H1 (cell line): ENCODE results near the gene CHPT1. TPM values are rescaled to one million over a fixed set of nuclear protein-coding genes. Genes with fewer than 3 reads are reported as not detected.

Experiments used
- CTCF ChIA-PET: fragments of 300-600 bp; sonication (Branson Sonifier 250); formaldehyde crosslinking; loops from one replicate; lab custom pipeline; 2021; ENCODE audit not compliant: partially characterized antibody; lab: Charles Lee
- POLR2A ChIA-PET: fragments of 300-600 bp; sonication (Branson Sonifier 250); formaldehyde crosslinking; loops from one replicate; lab custom pipeline; 2021; ENCODE audit warnings: inconsistent platforms; ENCODE audit not compliant: partially characterized antibody; lab: Charles Lee
- DNase-seq, 2 experiments: peaks; one replicate each; pipeline versions ENCODE4 v3.0.0 to v3.0.0-alpha.2; 2010 to 2022; ENCODE audit warnings: low spot score in 2 of 2, low read depth in 1 of 2, mixed read lengths in 1 of 2
- FAIRE-seq: peaks from 2 replicates; lab custom pipeline; 2011; peaks lifted over from hg19 to GRCh38; lab: Jason Lieb, UNC
- H2AFZ ChIP-seq: 2 replicates; pipeline ENCODE4 v1.8.1; 2012; ENCODE audit warnings: low read length, inconsistent platforms
- H2AK5ac ChIP-seq: 2 replicates; pipeline ENCODE4 v1.6.1; 2013; ENCODE audit warnings: low read depth, low read length
- H2BK120ac ChIP-seq: replicated peaks from 2 replicates; pipeline ENCODE3; 2013; ENCODE audit warnings: low read depth, low read length, inconsistent platforms
- H2BK12ac ChIP-seq: 2 replicates; pipeline ENCODE4 v1.6.1; 2013; ENCODE audit warnings: low read depth, low read length
- H2BK15ac ChIP-seq: 2 replicates; pipeline ENCODE4 v1.6.1; 2013; ENCODE audit warnings: low read length
- H2BK20ac ChIP-seq: 2 replicates; pipeline ENCODE4 v1.6.1; 2013; ENCODE audit warnings: low read length
- H2BK5ac ChIP-seq: 2 replicates; pipeline ENCODE4 v1.6.1; 2013; ENCODE audit warnings: low read depth, low read length
- H3K14ac ChIP-seq: 2 replicates; pipeline ENCODE4 v1.6.1; 2013; ENCODE audit warnings: inconsistent platforms; ENCODE audit not compliant: insufficient read length
- H3K18ac ChIP-seq: 2 replicates; pipeline ENCODE4 v1.6.1; 2013; ENCODE audit warnings: low read length; ENCODE audit errors: extremely low read depth
- H3K23ac ChIP-seq: 2 replicates; pipeline ENCODE4 v1.6.1; 2013; ENCODE audit warnings: inconsistent platforms; ENCODE audit not compliant: insufficient read length
- H3K23me2 ChIP-seq: 2 replicates; pipeline ENCODE4 v1.6.1; 2013; ENCODE audit warnings: low read depth, low read length
- H3K27ac ChIP-seq: 2 replicates; pipeline ENCODE4 v1.6.1; 2011; ENCODE audit warnings: low read depth, low read length, inconsistent platforms
- H3K27me3 ChIP-seq, 4 experiments: replicated peaks in 1 of 4; 1 replicate in 1 of 4; 2 replicates in 3 of 4; pipeline versions ENCODE4 v1.6.1 to v1.8.1; 2011 to 2013; ENCODE audit warnings: low read length in 3 of 4, mild to moderate bottlenecking in 3 of 4, inconsistent platforms in 2 of 4, mixed read lengths in 2 of 4, moderate library complexity in 1 of 4; ENCODE audit not compliant: control insufficient read depth in 3 of 4, insufficient read depth in 3 of 4; ENCODE audit errors: extremely low read depth in 1 of 4
- H3K36me3 ChIP-seq, 4 experiments: 2 replicates each; pipeline versions ENCODE4 v1.6.1 to v1.8.1; 2011 to 2013; ENCODE audit warnings: mild to moderate bottlenecking in 4 of 4, low read length in 3 of 4, moderate library complexity in 2 of 4, control low read depth in 1 of 4, inconsistent platforms in 1 of 4; ENCODE audit not compliant: insufficient read depth in 4 of 4, control insufficient read depth in 2 of 4
- H3K4ac ChIP-seq: replicated peaks from 2 replicates; pipeline ENCODE3; 2013; ENCODE audit warnings: low read length, low read depth, mixed read lengths, inconsistent platforms; ENCODE audit not compliant: insufficient read length
- H3K4me1 ChIP-seq, 4 experiments: replicated peaks in 1 of 4; 1 replicate in 1 of 4; 2 replicates in 3 of 4; pipeline versions ENCODE4 v1.6.1 to v1.8.1; 2011 to 2013; ENCODE audit warnings: low read length in 3 of 4, inconsistent platforms in 2 of 4, mixed read lengths in 1 of 4; ENCODE audit not compliant: insufficient read depth in 4 of 4, control insufficient read depth in 3 of 4
- H3K4me2 ChIP-seq, 2 experiments: 2 replicates each; pipeline versions ENCODE4 v1.6.1 to v1.8.1; 2011 to 2013; ENCODE audit warnings: low read depth in 2 of 2, low read length in 2 of 2, control low read depth in 1 of 2, inconsistent platforms in 1 of 2, mild to moderate bottlenecking in 1 of 2; ENCODE audit not compliant: insufficient read depth in 1 of 2
- H3K4me3 ChIP-seq, 4 experiments: fragments of 200-600, 300-600 bp in 1 of 4; sonication (generic), shearing (Covaris generic), sonication (Bioruptor Twin) in 1 of 4; 2 replicates each; pipeline versions ENCODE4 v1.5.1 to v1.8.1; 2011 to 2016; ENCODE audit warnings: low read length in 4 of 4, low read depth in 3 of 4, control low read depth in 2 of 4, inconsistent platforms in 2 of 4, mild to moderate bottlenecking in 2 of 4, mixed read lengths in 1 of 4, moderate library complexity in 1 of 4; ENCODE audit not compliant: insufficient read depth in 2 of 4; ENCODE audit errors: extremely low read depth in 1 of 4
- H3K56ac ChIP-seq: replicated peaks from 2 replicates; pipeline ENCODE3; 2013; ENCODE audit warnings: low read depth, mild to moderate bottlenecking, mixed read lengths, low read length, inconsistent platforms; ENCODE audit not compliant: insufficient read length
- H3K79me1 ChIP-seq: 2 replicates; pipeline ENCODE4 v1.6.1; 2013; ENCODE audit warnings: low read depth, low read length, control low read depth
- H3K79me2 ChIP-seq, 2 experiments: 2 replicates each; pipeline versions ENCODE4 v1.6.1 to v1.8.1; 2012 to 2013; ENCODE audit warnings: low read length in 2 of 2, mild to moderate bottlenecking in 2 of 2, inconsistent platforms in 1 of 2; ENCODE audit not compliant: insufficient read depth in 2 of 2, control insufficient read depth in 1 of 2
- H3K9ac ChIP-seq, 4 experiments: replicated peaks in 1 of 4; 1 replicate in 1 of 4; 2 replicates in 3 of 4; pipeline versions ENCODE4 v1.6.1 to v1.8.1; 2011 to 2013; ENCODE audit warnings: low read depth in 3 of 4, low read length in 3 of 4, control low read depth in 2 of 4, mild to moderate bottlenecking in 2 of 4, moderate library complexity in 2 of 4, inconsistent platforms in 1 of 4; ENCODE audit errors: extremely low read depth in 1 of 4
- H3K9me3 ChIP-seq, 2 experiments: 2 replicates each; pipeline versions ENCODE4 v1.6.1 to v1.8.1; 2012 to 2013; ENCODE audit warnings: mild to moderate bottlenecking in 2 of 2, moderate library complexity in 2 of 2, control low read depth in 1 of 2, inconsistent platforms in 1 of 2, low read depth in 1 of 2, low read length in 1 of 2, mixed read lengths in 1 of 2; ENCODE audit not compliant: insufficient read depth in 2 of 2
- H4K20me1 ChIP-seq, 2 experiments: replicated peaks in 1 of 2; 2 replicates each; pipeline versions ENCODE3 to v1.8.1; 2011 to 2013; ENCODE audit warnings: inconsistent platforms in 2 of 2, low read length in 2 of 2, mild to moderate bottlenecking in 1 of 2; ENCODE audit not compliant: insufficient read depth in 2 of 2, control insufficient read depth in 1 of 2
- H4K5ac ChIP-seq: 2 replicates; pipeline ENCODE4 v1.6.1; 2013; ENCODE audit warnings: low read length, low read depth, mixed read lengths, inconsistent platforms; ENCODE audit not compliant: insufficient read length
- H4K8ac ChIP-seq: 2 replicates; pipeline ENCODE4 v1.8.0; 2013; ENCODE audit warnings: mild to moderate bottlenecking, moderate library complexity, low read length, inconsistent platforms; ENCODE audit not compliant: insufficient read depth; ENCODE audit errors: extremely low read depth
- H4K91ac ChIP-seq: replicated peaks from 2 replicates; pipeline ENCODE3; 2013; ENCODE audit warnings: low read length, mixed read lengths, inconsistent platforms; ENCODE audit not compliant: insufficient read length
- ATF2 ChIP-seq: IDR thresholded peaks from 2 replicates; pipeline ENCODE4 v1.6.1; 2012; ENCODE audit warnings: low read length, inconsistent platforms
- BACH1 ChIP-seq: IDR thresholded peaks from 2 replicates; pipeline ENCODE4 v1.6.1; 2012; ENCODE audit warnings: low read length, improper control_type of control experiment
- BRCA1 ChIP-seq: IDR thresholded peaks from 2 replicates; pipeline ENCODE4 v1.6.1; 2012; ENCODE audit warnings: low read depth, low read length, improper control_type of control experiment
- CHD1 ChIP-seq: IDR thresholded peaks from 2 replicates; pipeline ENCODE4 v1.6.1; 2012; ENCODE audit warnings: low read depth, low read length, improper control_type of control experiment
- CHD2 ChIP-seq: IDR thresholded peaks from 2 replicates; pipeline ENCODE4 v1.6.1; 2012; ENCODE audit warnings: low read length, improper control_type of control experiment
- FOSL1 ChIP-seq: IDR thresholded peaks from 2 replicates; pipeline ENCODE4 v1.6.1; 2011; ENCODE audit warnings: mild to moderate bottlenecking, low read depth, low read length, moderate library complexity; ENCODE audit not compliant: insufficient read depth
- HDAC6 ChIP-seq: IDR thresholded peaks from one replicate; pipeline ENCODE4 v1.7.1; 2012; ENCODE audit warnings: low read depth, mild to moderate bottlenecking, inconsistent platforms, low read length, moderate library complexity
- JUND ChIP-seq: IDR thresholded peaks from 2 replicates; pipeline ENCODE4 v1.6.1; 2011; ENCODE audit warnings: mild to moderate bottlenecking, improper control_type of control experiment, low read length
- NRF1 ChIP-seq: IDR thresholded peaks from 2 replicates; pipeline ENCODE4 v1.6.1; 2011; ENCODE audit warnings: mild to moderate bottlenecking, low read depth, low read length, improper control_type of control experiment
- POU5F1 ChIP-seq: IDR thresholded peaks from 2 replicates; pipeline ENCODE4 v1.6.1; 2011; ENCODE audit warnings: low read depth, mild to moderate bottlenecking, low read length, moderate library complexity
- SRF ChIP-seq: IDR thresholded peaks from 2 replicates; pipeline ENCODE4 v1.6.1; 2011; ENCODE audit warnings: mild to moderate bottlenecking, low read depth, low read length, moderate library complexity
- TCF12 ChIP-seq: IDR thresholded peaks from 2 replicates; pipeline ENCODE4 v1.6.1; 2011; ENCODE audit warnings: low read depth, mild to moderate bottlenecking, low read length
- WGBS, 2 experiments: shearing (Covaris generic) in 1 of 2; methylation state at CpG; one replicate each; pipeline versions ENCODE4 v1.1.6 to v1.1.7; 2013 to 2015; ENCODE audit warnings: low lambda C conversion rate in 2 of 2, mixed read lengths in 2 of 2, inconsistent platforms in 1 of 2, low coverage in 1 of 2, missing lambda C conversion rate in 1 of 2; ENCODE audit not compliant: insufficient replicate concordance in 2 of 2, insufficient coverage in 1 of 2, insufficient read length in 1 of 2; ENCODE audit errors: extremely low coverage in 1 of 2, missing lambda C conversion rate in 1 of 2; 5-methylcytosine and 5-hydroxymethylcytosine counted together
- polyA plus RNA-seq, 7 experiments: library from polyadenylated mRNA; depleted of rRNA in 3 of 7; stranded (reverse) in 5 of 7; unstranded in 2 of 7; fragments of >200 nt in 5 of 7; fragments of 200-250 nt in 2 of 7; gene quantifications; 1 replicate in 5 of 7; 2 replicates in 1 of 7; 4 replicates in 1 of 7; pipeline versions ENCODE4 v1.2.1 to v1.2.3, GENCODE V29; 2011 to 2013; ENCODE audit warnings: missing spikeins in 2 of 7, mixed read lengths in 2 of 7
- total RNA-seq: library from RNA; stranded (reverse); fragmentation: NEBNext Ultra II Directional; extraction: Animal tissue kit (Norgen Biotek cat#: 25700); gene quantifications from 2 replicates; pipeline ENCODE4 v1.2.1, GENCODE V29; 2021

CHPT1 gene
- total and polyA plus RNA-seq, 2 of the 8 experiments (the other 6 are each of a cell fraction or from before 2014, with no cell fraction given), result 13.3 to 22.5 TPM

GRCh38 chr12:101686176-101686575 lies 11.3 kb upstream of the CHPT1 start:
- no peaks in the 10 kb centered on the region for H3K79me1 ChIP-seq
- H3K36me3 ChIP-seq, result no peaks in the 10 kb centered on the region
- peak overlapping the region; percentile 47; the same call in 1 of the 2 replicates for H2AFZ ChIP-seq
- H3K27me3 ChIP-seq, result no peaks in the 10 kb centered on the region
- no peak overlapping the region for H2AK5ac ChIP-seq
- DNase-seq (no peak), FAIRE-seq (no peak)
- H3K27ac ChIP-seq, result no peak overlapping the region
- no peak overlapping the region for H3K18ac ChIP-seq
- ChIA-PET POLR2A (no interaction called here), CTCF (interaction anchor here (1.5 kb wide), 1 partner anchor 10 kb away, joined by 4 read pairs; no protein-coding TSS in a partner anchor)
- no peak overlapping the region for H2BK5ac ChIP-seq
- H3K14ac ChIP-seq, result no peak overlapping the region
- 94% methylated on average over 1 of the region's 1 CpG; no CpG with 5 or more reads in 1 of the 2 experiments for WGBS, 2 experiments
- no peak overlapping the region for H3K4ac ChIP-seq
- H3K9ac ChIP-seq, result no peak overlapping the region
- no peak overlapping the region for H3K56ac ChIP-seq
- no peak overlapping the region for H3K23ac ChIP-seq
- no peak overlapping the region for H4K91ac ChIP-seq
- no peaks in the 10 kb centered on the region for H3K79me2 ChIP-seq
- H3K4me1 ChIP-seq, result no peaks in the 10 kb centered on the region
- no peak overlapping the region for H2BK12ac ChIP-seq
- no peak overlapping the region for H4K8ac ChIP-seq
- H3K4me2 ChIP-seq, result no peak overlapping the region
- H4K5ac ChIP-seq, result no peak overlapping the region
- no peak overlapping the region for H2BK20ac ChIP-seq
- H2BK15ac ChIP-seq, result no peak overlapping the region
- no peak overlapping the region for H3K4me3 ChIP-seq
- no peaks in the 10 kb centered on the region for H3K23me2 ChIP-seq
- no peak overlapping the region for H2BK120ac ChIP-seq
- H4K20me1 ChIP-seq, result no peaks in the 10 kb centered on the region
- no peaks in the 10 kb centered on the region for H3K9me3 ChIP-seq
- TF ChIP-seq NRF1 (no peak), SRF (no peak), FOSL1 (no peak), BRCA1 (no peak), JUND (no peak), ATF2 (no peak), POU5F1 (no peak), BACH1 (no peak), HDAC6 (no peak), TCF12 (no peak), CHD1 (no peak), CHD2 (no peak)
